Endothelial cell of coronary artery (primary cell): ENCODE measurements around the gene IGF2BP1. TPM values are rescaled to one million over a fixed set of nuclear protein-coding genes. Genes with fewer than 3 reads are reported as not detected.

ENCODE experiments used
- total RNA-seq: library from RNA; depleted of rRNA; stranded (reverse); fragments of >200 nt; gene quantifications from 2 replicates; pipeline ENCODE4 v1.2.3, GENCODE V29; 2014

Gene IGF2BP1
- 1.6 and 4.2 TPM in 2 replicates for total RNA-seq

GRCh38 chr17:48997103-48997826 lies at the start of gene IGF2BP1:
IGF2BP1 (plus strand) TSS chr17:48997385; CDS start chr17:48997746, 361 bp downstream.

Other genes starting within 250 kb of the IGF2BP1 start
- gene TTLL6, start 180.2 kb upstream of the IGF2BP1 start, total RNA-seq = not detected in 2 replicates
- 25.5 and 51.8 TPM in 2 replicates for gene CALCOCO2, start 166.3 kb upstream of the IGF2BP1 start, total RNA-seq
- gene ATP5MC1, start 104.6 kb upstream of the IGF2BP1 start, total RNA-seq = 26.1 and 71.1 TPM in 2 replicates
- 54.3 and 56.1 TPM in 2 replicates for gene UBE2Z, start 89.0 kb upstream of the IGF2BP1 start, total RNA-seq
- gene SNF8, start 52.5 kb upstream of the IGF2BP1 start, total RNA-seq = 106 and 147 TPM in 2 replicates
- gene GIP, start 28.8 kb upstream of the IGF2BP1 start, total RNA-seq = not detected in 2 replicates
- under 0.01 TPM in 2 replicates for gene B4GALNT2, start 135.4 kb downstream of the IGF2BP1 start, total RNA-seq
- 1.3 and 1.7 TPM in 2 replicates for gene GNGT2, start 213.2 kb downstream of the IGF2BP1 start, total RNA-seq
- 14.3 and 23.2 TPM in 2 replicates for gene ABI3, start 213.3 kb downstream of the IGF2BP1 start, total RNA-seq
- gene PHOSPHO1, start 233.4 kb downstream of the IGF2BP1 start, total RNA-seq = 0.19 TPM in 1 of 2 replicates, not detected in the other